Measurements from ENCODE around the gene ITPR3.

The ITPR3 gene

DNA sequence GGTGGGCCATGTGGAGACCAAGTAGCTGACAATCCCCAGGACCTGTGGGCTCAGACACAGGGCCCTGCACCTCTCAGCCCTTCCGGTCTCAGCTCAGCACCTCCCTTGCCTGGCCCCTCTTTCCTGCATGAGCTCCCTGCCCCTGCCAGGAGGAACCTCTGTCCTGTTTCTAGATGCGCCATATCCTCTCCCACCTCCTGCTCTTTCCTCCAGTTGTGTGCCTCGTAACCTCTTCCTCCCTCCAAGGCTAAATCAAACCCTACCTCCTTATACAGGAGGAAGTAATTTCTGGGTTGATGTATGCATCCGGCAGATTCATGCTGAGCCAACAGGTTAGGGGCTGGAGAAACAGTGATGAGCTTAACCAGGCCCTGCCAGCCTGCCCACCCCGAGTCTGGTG lies 30.9 kb downstream of the ITPR3 start:
- Histone ChIP-seq H2AFZ (ENCODE audit: low read length) (no peak overlapping the region), H3K4me2 (ENCODE audit: low read depth, low read length, poor library complexity, severe bottlenecking) (no peak overlapping the region), H3K9ac (ENCODE audit: low read depth, low read length, poor library complexity, severe bottlenecking) (no peak overlapping the region), H3K36me3 (ENCODE audit: insufficient read depth, low read length) (peaks cover 25% of the 10 kb centered on the region; the same call in 1 of the 2 replicates), H3F3A (ENCODE audit: low read depth) (no peaks in the 10 kb centered on the region), H3K79me2 (ENCODE audit: insufficient read depth, low read length) (no peaks in the 10 kb centered on the region), H3K9me2 (replicated peaks; ENCODE audit: low read depth, low read length) (no peaks in the 10 kb centered on the region), H4K20me1 (ENCODE audit: insufficient read depth, low read length, poor library complexity, severe bottlenecking) (no peaks in the 10 kb centered on the region), H3K9me3 (ENCODE audit: insufficient read depth, low read depth, low read length) (no peaks in the 10 kb centered on the region), H3K4me3 (ENCODE audit: low read length, poor library complexity, severe bottlenecking) (no peak overlapping the region), H3K4me1 (ENCODE audit: insufficient read depth, low read length, poor library complexity, severe bottlenecking) (no peaks in the 10 kb centered on the region), H3K27me3 (ENCODE audit: insufficient read depth, low read length, poor library complexity, severe bottlenecking) (no peaks in the 10 kb centered on the region)
- TF ChIP-seq, protein P1, sequence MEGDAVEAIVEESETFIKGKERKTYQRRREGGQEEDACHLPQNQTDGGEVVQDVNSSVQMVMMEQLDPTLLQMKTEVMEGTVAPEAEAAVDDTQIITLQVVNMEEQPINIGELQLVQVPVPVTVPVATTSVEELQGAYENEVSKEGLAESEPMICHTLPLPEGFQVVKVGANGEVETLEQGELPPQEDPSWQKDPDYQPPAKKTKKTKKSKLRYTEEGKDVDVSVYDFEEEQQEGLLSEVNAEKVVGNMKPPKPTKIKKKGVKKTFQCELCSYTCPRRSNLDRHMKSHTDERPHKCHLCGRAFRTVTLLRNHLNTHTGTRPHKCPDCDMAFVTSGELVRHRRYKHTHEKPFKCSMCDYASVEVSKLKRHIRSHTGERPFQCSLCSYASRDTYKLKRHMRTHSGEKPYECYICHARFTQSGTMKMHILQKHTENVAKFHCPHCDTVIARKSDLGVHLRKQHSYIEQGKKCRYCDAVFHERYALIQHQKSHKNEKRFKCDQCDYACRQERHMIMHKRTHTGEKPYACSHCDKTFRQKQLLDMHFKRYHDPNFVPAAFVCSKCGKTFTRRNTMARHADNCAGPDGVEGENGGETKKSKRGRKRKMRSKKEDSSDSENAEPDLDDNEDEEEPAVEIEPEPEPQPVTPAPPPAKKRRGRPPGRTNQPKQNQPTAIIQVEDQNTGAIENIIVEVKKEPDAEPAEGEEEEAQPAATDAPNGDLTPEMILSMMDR (conservative IDR thresholded peaks at IDR 0.05; ENCODE audit: low read length): no peak

DNA sequence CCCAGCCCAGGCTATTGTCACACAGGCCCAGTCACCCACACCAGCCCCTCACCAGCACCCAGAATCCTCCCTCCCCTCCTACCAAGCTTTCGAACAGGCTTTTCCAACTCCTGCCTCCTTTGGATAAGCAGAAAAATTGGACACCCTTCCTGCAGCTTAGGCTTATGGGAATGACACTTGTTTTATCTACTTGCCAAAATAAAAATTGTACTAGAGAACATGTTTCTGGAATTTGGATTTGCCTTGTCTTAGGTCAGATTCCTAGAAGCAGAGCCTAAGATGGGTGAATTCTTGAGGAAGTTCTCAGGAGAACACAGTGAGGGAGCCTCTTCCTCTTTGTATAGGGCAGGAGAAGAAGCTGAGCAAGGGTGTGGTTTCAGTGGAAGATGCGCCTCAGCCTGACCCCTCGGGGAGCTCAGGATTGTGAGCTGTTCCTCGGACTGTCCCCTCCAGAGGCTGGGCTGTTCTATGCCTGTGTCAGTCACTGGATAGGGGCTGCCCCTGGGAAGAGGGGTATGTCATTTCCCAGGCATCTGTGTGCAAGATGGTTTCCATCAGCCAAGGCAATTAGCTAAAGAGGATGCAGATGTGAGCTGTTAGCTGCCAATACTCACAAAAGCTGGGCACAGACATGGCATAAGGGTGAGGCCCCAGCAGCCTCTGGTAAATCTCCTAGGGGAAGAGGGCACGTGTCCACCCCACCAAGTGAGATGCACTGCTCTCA lies 33.9 kb downstream of the ITPR3 start:
- no peaks in the 10 kb centered on the region for H3K4me1 ChIP-seq (ENCODE audit: insufficient read depth, low read length, poor library complexity, severe bottlenecking)
- H3K27me3 ChIP-seq (ENCODE audit: insufficient read depth, low read length, poor library complexity, severe bottlenecking): no peaks in the 10 kb centered on the region
- no peak overlapping the region for H3K4me3 ChIP-seq (ENCODE audit: low read length, poor library complexity, severe bottlenecking)
- no peak overlapping the region for H3K4me2 ChIP-seq (ENCODE audit: low read depth, low read length, poor library complexity, severe bottlenecking)
- no peaks in the 10 kb centered on the region for H3K9me2 ChIP-seq (replicated peaks; ENCODE audit: low read depth, low read length)
- H2AFZ ChIP-seq (ENCODE audit: low read length): no peak overlapping the region
- TF ChIP-seq, protein P1 (conservative IDR thresholded peaks at IDR 0.05; ENCODE audit: low read length): no peak
- no peak for TF ChIP-seq EZH2phosphoT487 (IDR thresholded peaks at IDR 0.05; ENCODE audit: borderline replicate concordance)
- no peaks in the 10 kb centered on the region for H3K79me2 ChIP-seq (ENCODE audit: insufficient read depth, low read length)
- H3F3A ChIP-seq (ENCODE audit: low read depth): no peaks in the 10 kb centered on the region
- H3K36me3 ChIP-seq (ENCODE audit: insufficient read depth, low read length): peaks cover 37% of the 10 kb centered on the region; the same call in 1 of the 2 replicates
- H3K9me3 ChIP-seq (ENCODE audit: insufficient read depth, low read depth, low read length): no peaks in the 10 kb centered on the region
- no peaks in the 10 kb centered on the region for H4K20me1 ChIP-seq (ENCODE audit: insufficient read depth, low read length, poor library complexity, severe bottlenecking)
- H3K9ac ChIP-seq (ENCODE audit: low read depth, low read length, poor library complexity, severe bottlenecking): no peak overlapping the region

DNA sequence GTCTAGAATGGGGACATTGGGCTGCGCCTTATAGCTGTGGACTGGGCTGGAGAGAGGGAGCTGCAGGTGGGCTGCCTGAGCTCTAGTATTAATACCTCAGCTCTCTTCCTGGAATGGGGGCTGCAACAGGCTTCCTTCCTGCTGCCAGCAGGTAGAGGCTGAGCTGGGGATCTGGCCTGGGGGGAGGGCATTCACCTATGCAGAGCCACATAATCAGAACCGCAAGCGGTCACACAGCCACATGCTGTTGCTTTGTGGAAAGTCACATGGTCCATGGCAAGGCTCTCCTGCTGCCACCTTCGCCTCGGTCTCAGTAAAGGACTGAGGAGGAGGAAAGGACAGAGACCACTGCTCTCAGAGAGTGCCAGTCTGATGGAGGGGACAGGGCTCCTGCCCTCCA lies 35.7 kb downstream of the ITPR3 start:
- Histone ChIP-seq H3F3A (ENCODE audit: low read depth) (no peaks in the 10 kb centered on the region), H3K27me3 (ENCODE audit: insufficient read depth, low read length, poor library complexity, severe bottlenecking) (no peaks in the 10 kb centered on the region), H3K36me3 (ENCODE audit: insufficient read depth, low read length) (peaks cover 28% of the 10 kb centered on the region; the same call in 1 of the 2 replicates), H3K4me2 (ENCODE audit: low read depth, low read length, poor library complexity, severe bottlenecking) (no peak overlapping the region), H3K9ac (ENCODE audit: low read depth, low read length, poor library complexity, severe bottlenecking) (no peak overlapping the region), H2AFZ (ENCODE audit: low read length) (no peak overlapping the region), H3K79me2 (ENCODE audit: insufficient read depth, low read length) (no peaks in the 10 kb centered on the region), H3K9me3 (ENCODE audit: insufficient read depth, low read depth, low read length) (no peaks in the 10 kb centered on the region), H4K20me1 (ENCODE audit: insufficient read depth, low read length, poor library complexity, severe bottlenecking) (no peaks in the 10 kb centered on the region), H3K9me2 (replicated peaks; ENCODE audit: low read depth, low read length) (no peaks in the 10 kb centered on the region), H3K4me1 (ENCODE audit: insufficient read depth, low read length, poor library complexity, severe bottlenecking) (no peaks in the 10 kb centered on the region), H3K4me3 (ENCODE audit: low read length, poor library complexity, severe bottlenecking) (no peak overlapping the region)
- TF ChIP-seq, protein P1 (conservative IDR thresholded peaks at IDR 0.05; ENCODE audit: low read length): no peak
- TF ChIP-seq EZH2phosphoT487 (IDR thresholded peaks at IDR 0.05; ENCODE audit: borderline replicate concordance): no peak
